NCI-H1930 (cell line): ENCODE results near the gene TRIM69.
"Not testable (repeated sequence)": the region's sequence is repeated elsewhere in the genome, so short reads cannot be mapped to it uniquely, and the experiment has no call there.

Experiments used
- DNase-seq, 2 experiments: peaks; one replicate each; lab custom pipeline; 2025; lab: John Stamatoyannopoulos, UW

Gene TRIM69

GRCh38 chr15:44736181-44736765, at the start of gene TRIM69:
Gene TRIM69 (plus strand): TSS chr15:44736528. CDS start chr15:44736705, 177 bp downstream.
- DNase-seq, result no peak

GRCh38 chr15:44689318-44689717, 47.0 kb upstream of the TRIM69 start:
- not testable (repeated sequence) for DNase-seq

- not testable (repeated sequence) for DNase-seq
Measured at GRCh38 chr15:44690245-44690644, 46.1 kb upstream of the TRIM69 start.

- DNase-seq, result no peak
Measured at GRCh38 chr15:44692659-44693058, 43.7 kb upstream of the TRIM69 start.

- no peak for DNase-seq
Measured at GRCh38 chr15:44694416-44694815, 41.9 kb upstream of the TRIM69 start.

GRCh38 chr15:44695294-44695693, 41.0 kb upstream of the TRIM69 start:
- no peak for DNase-seq

- no peak for DNase-seq
Measured at GRCh38 chr15:44697014-44697413, 39.3 kb upstream of the TRIM69 start.

GRCh38 chr15:44698641-44699040, 37.7 kb upstream of the TRIM69 start:
- DNase-seq, result no peak

GRCh38 chr15:44700676-44701075, 35.7 kb upstream of the TRIM69 start:
- not testable (repeated sequence) for DNase-seq

GRCh38 chr15:44705986-44706385, 30.3 kb upstream of the TRIM69 start:
- no peak for DNase-seq

- no peak for DNase-seq
Measured at GRCh38 chr15:44706401-44706800, 29.9 kb upstream of the TRIM69 start.

GRCh38 chr15:44706946-44707636, 29.2 kb upstream of the TRIM69 start:
- DNase-seq, result no peak

- DNase-seq, result no peak
Measured at GRCh38 chr15:44710236-44711095, 25.9 kb upstream of the TRIM69 start.

GRCh38 chr15:44711096-44711742, 25.1 kb upstream of the TRIM69 start, which contains the start of the genes B2M and PATL2:
Gene B2M (plus strand): TSS chr15:44711517. CDS start chr15:44711547, 30 bp downstream.
Gene PATL2 (minus strand): TSS chr15:44711323. CDS start chr15:44676490, 34,833 bp downstream.
- DNase-seq, result peak; percentile 83 to 85

GRCh38 chr15:44711743-44712345, 24.5 kb upstream of the TRIM69 start:
- DNase-seq, result no peak

GRCh38 chr15:44712346-44713005, 23.9 kb upstream of the TRIM69 start:
- no peak for DNase-seq

- no peak for DNase-seq
Measured at GRCh38 chr15:44713006-44713966, 23.0 kb upstream of the TRIM69 start.

- no peak for DNase-seq
Measured at GRCh38 chr15:44715142-44715796, 21.1 kb upstream of the TRIM69 start.

- DNase-seq, result no peak
Measured at GRCh38 chr15:44715797-44716334, 20.5 kb upstream of the TRIM69 start.
